ENCODE measurements around the gene TMCC2.
"Not testable (repeated sequence)": the region's sequence is repeated elsewhere in the genome, so short reads cannot be mapped to it uniquely, and the experiment has no call there.

Gene TMCC2

GRCh38 chr1:205211839-205212536 is 15.8 kb upstream of the TMCC2 start:
- in situ Hi-C loops (cut with HindIII; ENCODE audit: low sequenced_read_pairs), result no loop called here

- in situ Hi-C loops (cut with HindIII; ENCODE audit: low sequenced_read_pairs), result no loop called here
These were observed 13.0 kb upstream of the TMCC2 start for GRCh38 chr1:205214756-205215155.

- in situ Hi-C loops (cut with HindIII; ENCODE audit: low sequenced_read_pairs), result no loop called here
These were observed 11.2 kb upstream of the TMCC2 start for GRCh38 chr1:205216588-205216987.

- in situ Hi-C loops (cut with HindIII; ENCODE audit: low sequenced_read_pairs), result no loop called here
These were observed 10.3 kb upstream of the TMCC2 start for GRCh38 chr1:205217418-205217817.

GRCh38 chr1:205220421-205220820 is 7.3 kb upstream of the TMCC2 start:
- in situ Hi-C loops (cut with HindIII; ENCODE audit: low sequenced_read_pairs), result loop anchor here (5.0 kb wide), 1 partner anchor 33 kb away; no protein-coding TSS in a partner anchor

- in situ Hi-C loops (cut with HindIII; ENCODE audit: low sequenced_read_pairs), result loop anchor here (5.0 kb wide), 1 partner anchor 37 kb away; no protein-coding TSS in a partner anchor
These were observed 3.0 kb upstream of the TMCC2 start for GRCh38 chr1:205224736-205225135.

- in situ Hi-C loops (cut with HindIII; ENCODE audit: low sequenced_read_pairs), result no loop called here
These were observed 1.6 kb upstream of the TMCC2 start for GRCh38 chr1:205225901-205226765.

- in situ Hi-C loops (cut with HindIII; ENCODE audit: low sequenced_read_pairs), result no loop called here
These were observed 720 bp upstream of the TMCC2 start for GRCh38 chr1:205226868-205227583.

GRCh38 chr1:205228093-205228521 is 361 bp downstream of the TMCC2 start:
- in situ Hi-C loops (cut with HindIII; ENCODE audit: low sequenced_read_pairs), result no loop called here

GRCh38 chr1:205229399-205229871 is 1.7 kb downstream of the TMCC2 start:
- in situ Hi-C loops (cut with HindIII; ENCODE audit: low sequenced_read_pairs), result no loop called here

- in situ Hi-C loops (cut with HindIII; ENCODE audit: low sequenced_read_pairs), result no loop called here
These were observed 2.4 kb downstream of the TMCC2 start for GRCh38 chr1:205229916-205230700.

GRCh38 chr1:205230982-205231381 is 3.2 kb downstream of the TMCC2 start:
- in situ Hi-C loops (cut with HindIII; ENCODE audit: low sequenced_read_pairs), result no loop called here

- in situ Hi-C loops (cut with HindIII; ENCODE audit: low sequenced_read_pairs), result no loop called here
These were observed 4.5 kb downstream of the TMCC2 start for GRCh38 chr1:205232127-205232820.

GRCh38 chr1:205232945-205233397 is 5.2 kb downstream of the TMCC2 start:
- in situ Hi-C loops (cut with HindIII; ENCODE audit: low sequenced_read_pairs), result no loop called here

- in situ Hi-C loops (cut with HindIII; ENCODE audit: low sequenced_read_pairs), result not testable (repeated sequence)
These were observed 6.2 kb downstream of the TMCC2 start for GRCh38 chr1:205233986-205234385.

- in situ Hi-C loops (cut with HindIII; ENCODE audit: low sequenced_read_pairs), result no loop called here
These were observed 8.2 kb downstream of the TMCC2 start for GRCh38 chr1:205235951-205236350.

GRCh38 chr1:205236526-205236925 is 8.8 kb downstream of the TMCC2 start:
- in situ Hi-C loops (cut with HindIII; ENCODE audit: low sequenced_read_pairs), result no loop called here

GRCh38 chr1:205236951-205237475 is 9.3 kb downstream of the TMCC2 start:
- in situ Hi-C loops (cut with HindIII; ENCODE audit: low sequenced_read_pairs), result no loop called here

Measured in endothelial cell of hepatic sinusoid (primary cell).